GM23338 (cell line): ENCODE results near the gene YWHAE.
A peak's percentile ranks its signal among the peaks of the same experiment; 100 is the strongest.

ENCODE experiments used
- EZH2 ChIP-seq: fragments of 200-600 bp; sonication (generic); IDR thresholded peaks from one replicate; pipeline ENCODE4 v1.8.0; 2017; ENCODE audit warnings: antibody characterized with exemption, mild to moderate bottlenecking, low read depth; ENCODE audit not compliant: unreplicated experiment
- JUNB ChIP-seq: IDR thresholded peaks from one replicate; pipeline ENCODE4 v1.6.1; 2016; ENCODE audit warnings: antibody characterized with exemption; ENCODE audit not compliant: unreplicated experiment
- NANOG ChIP-seq: IDR thresholded peaks from 2 replicates; pipeline ENCODE4 v1.6.1; 2016; ENCODE audit warnings: antibody characterized with exemption, borderline replicate concordance
- POLR2AphosphoS5 ChIP-seq: IDR thresholded peaks from 2 replicates; pipeline ENCODE4 v1.6.1; 2016; ENCODE audit warnings: antibody characterized with exemption, low read depth
- REST ChIP-seq: IDR thresholded peaks from one replicate; pipeline ENCODE4 v1.6.1; 2018; ENCODE audit warnings: antibody characterized with exemption; ENCODE audit not compliant: unreplicated experiment
- STAT1 ChIP-seq: IDR thresholded peaks from one replicate; pipeline ENCODE4 v1.6.1; 2016; ENCODE audit warnings: antibody characterized with exemption; ENCODE audit not compliant: unreplicated experiment
- TF ChIP-seq, protein P1 (sequence below), 2 experiments: fragments of 200-600 bp in 1 of 2; sonication (generic) in 1 of 2; conservative IDR thresholded peaks; 2 replicates each; pipeline versions ENCODE4 v1.5.1 to v1.6.1; 2016 to 2017; ENCODE audit warnings: antibody characterized with exemption in 2 of 2, low read depth in 2 of 2, mild to moderate bottlenecking in 2 of 2, moderate library complexity in 1 of 2
- TF ChIP-seq, protein P2 (sequence below): fragments of 250-450 bp; sonication (Bioruptor Pico); IDR thresholded peaks from 2 replicates; pipeline ENCODE4 v1.5.0; 2020; ENCODE audit warnings: mild to moderate bottlenecking, moderate library complexity

GRCh38 chr17:1399679-1400512 is at the start of gene YWHAE:
- TF ChIP-seq, protein P1, sequence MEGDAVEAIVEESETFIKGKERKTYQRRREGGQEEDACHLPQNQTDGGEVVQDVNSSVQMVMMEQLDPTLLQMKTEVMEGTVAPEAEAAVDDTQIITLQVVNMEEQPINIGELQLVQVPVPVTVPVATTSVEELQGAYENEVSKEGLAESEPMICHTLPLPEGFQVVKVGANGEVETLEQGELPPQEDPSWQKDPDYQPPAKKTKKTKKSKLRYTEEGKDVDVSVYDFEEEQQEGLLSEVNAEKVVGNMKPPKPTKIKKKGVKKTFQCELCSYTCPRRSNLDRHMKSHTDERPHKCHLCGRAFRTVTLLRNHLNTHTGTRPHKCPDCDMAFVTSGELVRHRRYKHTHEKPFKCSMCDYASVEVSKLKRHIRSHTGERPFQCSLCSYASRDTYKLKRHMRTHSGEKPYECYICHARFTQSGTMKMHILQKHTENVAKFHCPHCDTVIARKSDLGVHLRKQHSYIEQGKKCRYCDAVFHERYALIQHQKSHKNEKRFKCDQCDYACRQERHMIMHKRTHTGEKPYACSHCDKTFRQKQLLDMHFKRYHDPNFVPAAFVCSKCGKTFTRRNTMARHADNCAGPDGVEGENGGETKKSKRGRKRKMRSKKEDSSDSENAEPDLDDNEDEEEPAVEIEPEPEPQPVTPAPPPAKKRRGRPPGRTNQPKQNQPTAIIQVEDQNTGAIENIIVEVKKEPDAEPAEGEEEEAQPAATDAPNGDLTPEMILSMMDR (conservative IDR thresholded peaks at IDR 0.05; ENCODE audit: low read depth in 2 of 2): no peak
- TF ChIP-seq EZH2 (no peak), REST (no peak), JUNB (no peak), POLR2AphosphoS5 (peak; percentile 93), NANOG (no peak), STAT1 (no peak)
- TF ChIP-seq, protein P2, sequence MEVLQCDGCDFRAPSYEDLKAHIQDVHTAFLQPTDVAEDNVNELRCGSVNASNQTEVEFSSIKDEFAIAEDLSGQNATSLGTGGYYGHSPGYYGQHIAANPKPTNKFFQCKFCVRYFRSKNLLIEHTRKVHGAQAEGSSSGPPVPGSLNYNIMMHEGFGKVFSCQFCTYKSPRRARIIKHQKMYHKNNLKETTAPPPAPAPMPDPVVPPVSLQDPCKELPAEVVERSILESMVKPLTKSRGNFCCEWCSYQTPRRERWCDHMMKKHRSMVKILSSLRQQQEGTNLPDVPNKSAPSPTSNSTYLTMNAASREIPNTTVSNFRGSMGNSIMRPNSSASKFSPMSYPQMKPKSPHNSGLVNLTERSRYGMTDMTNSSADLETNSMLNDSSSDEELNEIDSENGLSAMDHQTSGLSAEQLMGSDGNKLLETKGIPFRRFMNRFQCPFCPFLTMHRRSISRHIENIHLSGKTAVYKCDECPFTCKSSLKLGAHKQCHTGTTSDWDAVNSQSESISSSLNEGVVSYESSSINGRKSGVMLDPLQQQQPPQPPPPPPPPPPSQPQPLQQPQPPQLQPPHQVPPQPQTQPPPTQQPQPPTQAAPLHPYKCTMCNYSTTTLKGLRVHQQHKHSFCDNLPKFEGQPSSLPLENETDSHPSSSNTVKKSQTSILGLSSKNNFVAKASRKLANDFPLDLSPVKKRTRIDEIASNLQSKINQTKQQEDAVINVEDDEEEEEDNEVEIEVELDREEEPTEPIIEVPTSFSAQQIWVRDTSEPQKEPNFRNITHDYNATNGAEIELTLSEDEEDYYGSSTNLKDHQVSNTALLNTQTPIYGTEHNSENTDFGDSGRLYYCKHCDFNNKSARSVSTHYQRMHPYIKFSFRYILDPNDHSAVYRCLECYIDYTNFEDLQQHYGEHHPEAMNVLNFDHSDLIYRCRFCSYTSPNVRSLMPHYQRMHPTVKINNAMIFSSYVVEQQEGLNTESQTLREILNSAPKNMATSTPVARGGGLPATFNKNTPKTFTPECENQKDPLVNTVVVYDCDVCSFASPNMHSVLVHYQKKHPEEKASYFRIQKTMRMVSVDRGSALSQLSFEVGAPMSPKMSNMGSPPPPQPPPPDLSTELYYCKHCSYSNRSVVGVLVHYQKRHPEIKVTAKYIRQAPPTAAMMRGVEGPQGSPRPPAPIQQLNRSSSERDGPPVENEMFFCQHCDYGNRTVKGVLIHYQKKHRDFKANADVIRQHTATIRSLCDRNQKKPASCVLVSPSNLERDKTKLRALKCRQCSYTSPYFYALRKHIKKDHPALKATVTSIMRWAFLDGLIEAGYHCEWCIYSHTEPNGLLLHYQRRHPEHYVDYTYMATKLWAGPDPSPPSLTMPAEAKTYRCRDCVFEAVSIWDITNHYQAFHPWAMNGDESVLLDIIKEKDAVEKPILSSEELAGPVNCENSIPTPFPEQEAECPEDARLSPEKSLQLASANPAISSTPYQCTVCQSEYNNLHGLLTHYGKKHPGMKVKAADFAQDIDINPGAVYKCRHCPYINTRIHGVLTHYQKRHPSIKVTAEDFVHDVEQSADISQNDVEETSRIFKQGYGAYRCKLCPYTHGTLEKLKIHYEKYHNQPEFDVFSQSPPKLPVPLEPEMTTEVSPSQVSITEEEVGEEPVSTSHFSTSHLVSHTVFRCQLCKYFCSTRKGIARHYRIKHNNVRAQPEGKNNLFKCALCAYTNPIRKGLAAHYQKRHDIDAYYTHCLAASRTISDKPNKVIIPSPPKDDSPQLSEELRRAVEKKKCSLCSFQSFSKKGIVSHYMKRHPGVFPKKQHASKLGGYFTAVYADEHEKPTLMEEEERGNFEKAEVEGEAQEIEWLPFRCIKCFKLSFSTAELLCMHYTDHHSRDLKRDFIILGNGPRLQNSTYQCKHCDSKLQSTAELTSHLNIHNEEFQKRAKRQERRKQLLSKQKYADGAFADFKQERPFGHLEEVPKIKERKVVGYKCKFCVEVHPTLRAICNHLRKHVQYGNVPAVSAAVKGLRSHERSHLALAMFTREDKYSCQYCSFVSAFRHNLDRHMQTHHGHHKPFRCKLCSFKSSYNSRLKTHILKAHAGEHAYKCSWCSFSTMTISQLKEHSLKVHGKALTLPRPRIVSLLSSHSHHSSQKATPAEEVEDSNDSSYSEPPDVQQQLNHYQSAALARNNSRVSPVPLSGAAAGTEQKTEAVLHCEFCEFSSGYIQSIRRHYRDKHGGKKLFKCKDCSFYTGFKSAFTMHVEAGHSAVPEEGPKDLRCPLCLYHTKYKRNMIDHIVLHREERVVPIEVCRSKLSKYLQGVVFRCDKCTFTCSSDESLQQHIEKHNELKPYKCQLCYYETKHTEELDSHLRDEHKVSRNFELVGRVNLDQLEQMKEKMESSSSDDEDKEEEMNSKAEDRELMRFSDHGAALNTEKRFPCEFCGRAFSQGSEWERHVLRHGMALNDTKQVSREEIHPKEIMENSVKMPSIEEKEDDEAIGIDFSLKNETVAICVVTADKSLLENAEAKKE: no peak
